ENCODE measurements around the gene DCC.

Gene DCC

DNA sequence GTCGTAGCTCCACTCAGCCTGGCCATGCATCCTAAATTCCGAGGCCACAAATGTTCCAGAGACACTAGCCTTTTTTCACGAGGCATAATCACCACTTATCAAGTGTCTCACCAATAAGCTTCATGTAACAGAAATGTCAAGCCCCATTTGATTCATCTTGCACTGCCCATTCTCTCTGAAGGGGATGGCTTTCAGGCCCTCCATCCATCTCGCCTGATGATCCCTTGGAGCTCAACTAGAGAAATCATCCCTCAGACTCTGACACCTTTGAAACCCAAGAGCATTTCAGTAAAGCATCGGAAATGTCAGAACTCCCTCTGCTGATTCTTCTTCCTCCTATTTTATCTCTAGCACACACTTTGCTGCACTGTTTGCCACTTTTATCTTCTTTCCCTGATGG is 91.7 kb downstream of the DCC start:
- TF ChIP-seq, protein P1, sequence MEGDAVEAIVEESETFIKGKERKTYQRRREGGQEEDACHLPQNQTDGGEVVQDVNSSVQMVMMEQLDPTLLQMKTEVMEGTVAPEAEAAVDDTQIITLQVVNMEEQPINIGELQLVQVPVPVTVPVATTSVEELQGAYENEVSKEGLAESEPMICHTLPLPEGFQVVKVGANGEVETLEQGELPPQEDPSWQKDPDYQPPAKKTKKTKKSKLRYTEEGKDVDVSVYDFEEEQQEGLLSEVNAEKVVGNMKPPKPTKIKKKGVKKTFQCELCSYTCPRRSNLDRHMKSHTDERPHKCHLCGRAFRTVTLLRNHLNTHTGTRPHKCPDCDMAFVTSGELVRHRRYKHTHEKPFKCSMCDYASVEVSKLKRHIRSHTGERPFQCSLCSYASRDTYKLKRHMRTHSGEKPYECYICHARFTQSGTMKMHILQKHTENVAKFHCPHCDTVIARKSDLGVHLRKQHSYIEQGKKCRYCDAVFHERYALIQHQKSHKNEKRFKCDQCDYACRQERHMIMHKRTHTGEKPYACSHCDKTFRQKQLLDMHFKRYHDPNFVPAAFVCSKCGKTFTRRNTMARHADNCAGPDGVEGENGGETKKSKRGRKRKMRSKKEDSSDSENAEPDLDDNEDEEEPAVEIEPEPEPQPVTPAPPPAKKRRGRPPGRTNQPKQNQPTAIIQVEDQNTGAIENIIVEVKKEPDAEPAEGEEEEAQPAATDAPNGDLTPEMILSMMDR (conservative IDR thresholded peaks at IDR 0.05; ENCODE audit: low read length): no peak
- H3K4me3 ChIP-seq (ENCODE audit: low read length): no peak overlapping the region
- DNase-seq (ENCODE audit: low read depth): no peak

DNA sequence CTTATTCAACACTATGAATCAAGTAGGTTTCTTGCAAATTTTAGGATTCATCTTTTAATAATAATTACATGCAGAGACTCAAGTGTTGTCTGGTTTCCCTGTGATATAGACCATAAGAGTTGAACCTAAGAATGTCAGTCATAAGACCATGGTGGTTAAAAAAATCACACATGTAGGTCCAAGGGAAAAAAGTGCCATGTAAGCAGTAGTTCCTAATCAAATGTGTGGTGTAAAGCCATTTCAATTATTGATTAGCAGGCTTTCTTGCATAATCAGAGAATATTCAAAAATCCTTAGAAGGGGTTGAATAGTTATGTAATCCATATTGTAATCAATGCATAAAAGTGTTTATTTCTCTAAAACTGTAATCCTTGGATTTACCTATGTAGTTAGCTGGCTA is 93.8 kb downstream of the DCC start:
- TF ChIP-seq, protein P1 (conservative IDR thresholded peaks at IDR 0.05; ENCODE audit: low read length): no peak
- no peak overlapping the region for H3K4me3 ChIP-seq (ENCODE audit: low read length)

GRCh38 chr18:52435301-52435700 is 95.3 kb downstream of the DCC start:
- DNase-seq (ENCODE audit: low read depth): no peak
- H3K4me3 ChIP-seq (ENCODE audit: low read length): no peak overlapping the region
- TF ChIP-seq, protein P1 (conservative IDR thresholded peaks at IDR 0.05; ENCODE audit: low read length): no peak

More for the DNA sequence above, 93.8 kb downstream of the DCC start:
- no peak for DNase-seq (ENCODE audit: low read depth)

GRCh38 chr18:52437161-52437560 is 97.2 kb downstream of the DCC start:
- DNase-seq (ENCODE audit: low read depth): no peak
- no peak overlapping the region for H3K4me3 ChIP-seq (ENCODE audit: low read length)
- TF ChIP-seq, protein P1 (conservative IDR thresholded peaks at IDR 0.05; ENCODE audit: low read length): no peak

GRCh38 chr18:52439457-52439856 is 99.5 kb downstream of the DCC start:
- TF ChIP-seq, protein P1 (conservative IDR thresholded peaks at IDR 0.05; ENCODE audit: low read length): no peak
- DNase-seq (ENCODE audit: low read depth): no peak

DNA sequence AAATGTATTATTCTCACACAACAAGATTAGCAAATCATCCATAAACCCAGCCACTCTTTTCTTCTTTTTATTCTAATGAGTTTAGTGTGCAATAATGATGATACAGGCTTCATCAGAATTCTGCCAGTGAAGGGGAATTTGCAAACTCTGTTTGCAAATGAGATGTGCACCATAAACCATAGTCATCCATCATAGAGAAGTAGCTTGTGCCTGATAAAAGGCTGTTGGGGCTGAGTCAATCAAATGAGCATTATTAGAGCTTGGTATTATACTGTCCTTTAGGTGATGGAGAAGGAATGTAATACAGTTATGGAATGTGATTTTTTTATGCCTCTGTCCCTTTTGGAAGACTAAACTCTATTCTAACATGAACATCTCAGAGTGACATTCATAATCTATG is 101.8 kb downstream of the DCC start:
- H3K4me3 ChIP-seq (ENCODE audit: low read length): no peak overlapping the region
- no peak for DNase-seq (ENCODE audit: low read depth)
- TF ChIP-seq, protein P1 (conservative IDR thresholded peaks at IDR 0.05; ENCODE audit: low read length): no peak

More at GRCh38 chr18:52439457-52439856, 99.5 kb downstream of the DCC start:
- H3K4me3 ChIP-seq (ENCODE audit: low read length): no peak overlapping the region

DNA sequence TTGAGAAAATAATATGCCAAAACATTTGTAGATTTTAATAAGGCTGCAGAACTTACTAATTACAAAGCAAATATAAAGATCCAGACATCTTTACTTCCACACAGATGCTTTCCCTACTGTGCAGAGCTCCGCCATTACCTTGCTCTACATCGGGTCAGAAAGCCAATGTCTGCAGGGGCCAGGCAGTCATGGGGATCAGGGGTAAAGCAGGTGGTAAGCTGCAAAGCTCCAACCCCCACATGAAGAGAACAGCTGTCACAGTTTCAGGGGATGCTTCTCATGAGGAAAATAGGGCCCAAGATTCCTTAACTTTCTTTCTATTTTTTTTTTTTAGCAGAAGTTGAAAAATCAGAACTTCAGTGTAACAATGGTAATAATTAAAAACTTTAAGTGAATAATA is 102.7 kb downstream of the DCC start:
- H3K4me3 ChIP-seq (ENCODE audit: low read length): no peak overlapping the region
- no peak for DNase-seq (ENCODE audit: low read depth)
- TF ChIP-seq, protein P1 (conservative IDR thresholded peaks at IDR 0.05; ENCODE audit: low read length): no peak

Data from AG10803 (cell line).